A549 (cell line): Measurements from ENCODE around the gene NDUFC1.
A peak's percentile ranks its signal among the peaks of the same experiment; 100 is the strongest.

Source experiments
- CTCF ChIP-seq: fragments of >200 bp; sonication (Bioruptor Twin); formaldehyde crosslinking; IDR thresholded peaks from 3 replicates; pipeline ENCODE4 v1.5.1; 2016
- EP300 ChIP-seq, 2 experiments: fragments of >200 bp; sonication (Bioruptor Twin); formaldehyde crosslinking; IDR thresholded peaks; 2 replicates in 1 of 2; 3 replicates in 1 of 2; pipeline ENCODE4 v1.6.1; 2016 to 2017
- NR3C1 ChIP-seq: fragments of >200 bp; sonication (Bioruptor Twin); formaldehyde crosslinking; IDR thresholded peaks from 3 replicates; pipeline ENCODE4 v1.6.1; 2017
- TF ChIP-seq, protein P1 (sequence below): fragments of 200-600 bp; sonication (generic); IDR thresholded peaks from 2 replicates; pipeline ENCODE4 v1.6.1; 2016; ENCODE audit warnings: antibody characterized with exemption, mild to moderate bottlenecking, moderate library complexity

GRCh38 chr4:139295206-139295941, 6.9 kb downstream of the NDUFC1 start:
- TF ChIP-seq EP300 (IDR thresholded peaks at IDR 0.05) (no peak), NR3C1 (no peak), CTCF (peak; percentile 76)
- TF ChIP-seq, protein P1, sequence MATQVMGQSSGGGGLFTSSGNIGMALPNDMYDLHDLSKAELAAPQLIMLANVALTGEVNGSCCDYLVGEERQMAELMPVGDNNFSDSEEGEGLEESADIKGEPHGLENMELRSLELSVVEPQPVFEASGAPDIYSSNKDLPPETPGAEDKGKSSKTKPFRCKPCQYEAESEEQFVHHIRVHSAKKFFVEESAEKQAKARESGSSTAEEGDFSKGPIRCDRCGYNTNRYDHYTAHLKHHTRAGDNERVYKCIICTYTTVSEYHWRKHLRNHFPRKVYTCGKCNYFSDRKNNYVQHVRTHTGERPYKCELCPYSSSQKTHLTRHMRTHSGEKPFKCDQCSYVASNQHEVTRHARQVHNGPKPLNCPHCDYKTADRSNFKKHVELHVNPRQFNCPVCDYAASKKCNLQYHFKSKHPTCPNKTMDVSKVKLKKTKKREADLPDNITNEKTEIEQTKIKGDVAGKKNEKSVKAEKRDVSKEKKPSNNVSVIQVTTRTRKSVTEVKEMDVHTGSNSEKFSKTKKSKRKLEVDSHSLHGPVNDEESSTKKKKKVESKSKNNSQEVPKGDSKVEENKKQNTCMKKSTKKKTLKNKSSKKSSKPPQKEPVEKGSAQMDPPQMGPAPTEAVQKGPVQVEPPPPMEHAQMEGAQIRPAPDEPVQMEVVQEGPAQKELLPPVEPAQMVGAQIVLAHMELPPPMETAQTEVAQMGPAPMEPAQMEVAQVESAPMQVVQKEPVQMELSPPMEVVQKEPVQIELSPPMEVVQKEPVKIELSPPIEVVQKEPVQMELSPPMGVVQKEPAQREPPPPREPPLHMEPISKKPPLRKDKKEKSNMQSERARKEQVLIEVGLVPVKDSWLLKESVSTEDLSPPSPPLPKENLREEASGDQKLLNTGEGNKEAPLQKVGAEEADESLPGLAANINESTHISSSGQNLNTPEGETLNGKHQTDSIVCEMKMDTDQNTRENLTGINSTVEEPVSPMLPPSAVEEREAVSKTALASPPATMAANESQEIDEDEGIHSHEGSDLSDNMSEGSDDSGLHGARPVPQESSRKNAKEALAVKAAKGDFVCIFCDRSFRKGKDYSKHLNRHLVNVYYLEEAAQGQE = no peak
